Hematopoietic multipotent progenitor cell treated with erythropoietin and hydrocortisone succinate and interleukin-3 and kit ligand, for 8 days (in vitro differentiated cells): Measurements from ENCODE around the gene EPS15.
"Not testable (repeated sequence)": the region's sequence is repeated elsewhere in the genome, so short reads cannot be mapped to it uniquely, and the experiment has no call there.

Experiments used
- DNase-seq: peaks from one replicate; pipeline ENCODE4 v3.0.0-alpha.2; 2015

EPS15 gene

DNA sequence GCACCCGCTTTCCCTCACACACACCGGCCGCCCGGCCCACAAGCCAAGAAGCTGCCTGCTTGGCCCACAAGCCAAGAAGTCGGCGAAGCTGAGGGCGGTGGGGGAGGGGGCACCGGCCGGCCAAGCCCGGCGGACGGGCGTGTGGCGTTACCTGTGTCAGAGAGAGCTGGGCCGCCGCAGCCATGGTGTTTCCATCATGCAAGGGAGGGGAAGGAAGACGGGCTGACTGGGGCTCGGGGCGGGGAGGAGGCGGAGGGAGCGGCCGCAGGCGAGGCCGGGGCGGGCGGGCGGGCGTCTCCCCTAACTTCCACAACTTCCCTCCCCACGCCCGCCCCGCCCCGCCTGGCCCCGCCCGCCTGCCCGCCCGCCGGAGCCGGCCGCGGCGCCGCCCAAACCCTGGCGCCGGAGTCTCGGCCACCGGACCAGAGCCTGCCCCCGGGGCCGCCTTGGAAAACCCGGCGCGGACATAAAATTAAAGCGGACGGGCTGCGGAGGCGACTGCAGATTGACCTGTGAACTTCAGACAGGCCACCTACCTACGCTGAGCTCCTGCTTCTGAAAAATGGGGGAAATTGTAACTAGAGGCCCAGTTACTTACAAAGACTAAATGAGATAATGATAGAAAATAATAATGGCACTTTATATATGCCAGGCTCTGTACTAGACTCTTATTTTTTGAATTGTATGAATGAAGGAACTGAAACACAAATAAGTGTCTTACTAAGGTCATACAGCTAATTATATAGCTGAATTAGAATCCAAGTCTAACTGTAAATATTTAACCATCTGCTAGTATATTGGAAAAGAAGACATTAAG, at the start of gene EPS15:
Gene EPS15 (minus strand): TSS at position 219 of the 817 bp plus-strand sequence. CDS start 35 bp downstream, at position 184.
- peak; percentile 88 for DNase-seq

- DNase-seq = no peak
Observed at GRCh38 chr1:51568231-51568935, 49.3 kb upstream of the EPS15 start.

GRCh38 chr1:51567653-51568052, 48.6 kb upstream of the EPS15 start:
- DNase-seq = no peak

GRCh38 chr1:51566260-51566659, 47.2 kb upstream of the EPS15 start:
- DNase-seq = no peak

DNA sequence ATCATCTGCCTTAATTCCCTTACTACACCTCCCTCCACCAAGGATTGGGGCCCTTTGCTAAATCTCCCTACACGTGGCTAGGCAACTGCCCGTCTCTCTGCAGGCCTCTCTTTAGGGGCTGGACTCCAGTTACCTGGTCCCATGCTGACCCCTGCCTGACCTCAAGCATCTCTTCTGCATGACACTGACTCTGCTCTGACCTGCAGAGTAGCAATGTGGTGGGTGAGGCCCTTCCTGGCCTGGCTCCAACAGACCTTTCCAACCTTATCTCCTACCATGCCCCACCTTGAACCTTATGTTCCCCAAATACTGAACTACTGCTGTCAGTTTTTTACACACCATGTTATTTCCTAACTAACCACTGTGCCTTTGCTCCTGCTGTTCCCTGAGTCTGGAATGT, 45.9 kb upstream of the EPS15 start:
- DNase-seq = peak; percentile 33

GRCh38 chr1:51564124-51564523, 45.1 kb upstream of the EPS15 start:
- no peak for DNase-seq

DNA sequence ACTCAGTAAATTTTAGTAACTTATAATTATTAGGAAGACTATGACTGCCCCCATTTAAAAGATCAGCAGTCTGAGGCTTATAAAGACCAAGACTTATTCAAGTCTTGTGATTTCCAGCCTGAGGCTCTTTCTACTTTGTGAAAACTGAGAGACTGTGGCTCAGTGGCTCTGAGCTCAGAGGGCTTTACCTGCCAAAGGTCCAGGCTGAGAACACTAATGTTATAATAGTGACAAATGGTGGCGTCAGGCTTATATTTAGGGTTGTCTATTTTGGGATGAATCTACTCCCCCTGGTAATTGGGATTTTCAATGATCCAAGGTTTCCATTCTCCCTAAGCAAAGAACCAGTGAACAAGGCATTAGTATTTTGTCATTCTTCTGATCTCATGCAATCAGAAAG, 42.6 kb upstream of the EPS15 start:
- no peak for DNase-seq

DNA sequence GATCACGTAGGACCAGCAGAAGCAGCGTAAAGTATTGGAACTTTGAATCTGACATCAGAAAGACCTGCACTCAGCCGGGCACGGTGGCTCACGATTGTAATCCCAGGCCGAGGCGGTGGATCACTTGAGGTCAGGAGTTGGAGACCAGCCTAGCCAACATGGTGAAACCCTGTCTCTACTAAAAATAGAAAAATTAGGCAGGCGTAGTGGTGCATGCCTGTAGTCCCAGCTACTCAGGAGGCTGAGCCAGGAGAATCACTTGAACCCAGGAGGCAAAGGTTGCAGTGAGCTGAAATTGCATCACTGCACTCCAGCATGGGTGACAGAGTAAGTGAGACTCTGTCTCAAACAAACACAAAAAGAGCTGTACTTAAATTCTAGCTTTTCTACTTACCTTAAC, 41.8 kb upstream of the EPS15 start:
- not testable (repeated sequence) for DNase-seq

GRCh38 chr1:51560034-51560433, 41.0 kb upstream of the EPS15 start:
- DNase-seq = no peak

- DNase-seq = no peak
Observed at GRCh38 chr1:51559501-51559900, 40.4 kb upstream of the EPS15 start.

GRCh38 chr1:51559064-51559500, 40.0 kb upstream of the EPS15 start:
- no peak for DNase-seq

DNA sequence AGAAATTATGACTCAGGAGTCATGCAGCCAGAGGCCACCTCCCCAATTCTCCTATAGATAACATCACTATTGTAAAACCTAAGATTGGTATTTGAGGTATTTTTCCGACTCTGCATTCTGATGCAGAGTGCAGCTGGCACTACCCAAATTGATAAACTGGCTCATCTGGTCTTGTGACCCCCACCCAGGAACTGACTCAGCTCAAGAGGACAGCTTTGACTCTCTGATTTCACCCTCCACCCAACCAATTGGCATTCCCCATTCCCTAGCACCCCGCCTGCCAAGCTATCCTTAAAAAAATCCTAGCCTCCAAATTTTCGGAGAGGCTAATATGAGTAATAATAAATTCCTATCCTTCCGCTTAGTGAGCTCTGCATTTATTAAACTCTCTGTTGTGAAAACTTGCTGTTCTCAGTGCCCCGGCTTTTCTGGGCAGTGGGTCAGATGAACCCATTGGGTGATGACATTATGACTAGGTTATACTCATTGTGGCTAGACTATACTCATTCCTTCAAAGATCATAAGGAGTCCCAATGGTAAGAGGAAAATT, 39.4 kb upstream of the EPS15 start:
- peak; percentile 35 for DNase-seq

- no peak for DNase-seq
Observed at GRCh38 chr1:51557168-51557567, 38.1 kb upstream of the EPS15 start.

GRCh38 chr1:51555866-51556619, 37.0 kb upstream of the EPS15 start:
- no peak for DNase-seq

DNA sequence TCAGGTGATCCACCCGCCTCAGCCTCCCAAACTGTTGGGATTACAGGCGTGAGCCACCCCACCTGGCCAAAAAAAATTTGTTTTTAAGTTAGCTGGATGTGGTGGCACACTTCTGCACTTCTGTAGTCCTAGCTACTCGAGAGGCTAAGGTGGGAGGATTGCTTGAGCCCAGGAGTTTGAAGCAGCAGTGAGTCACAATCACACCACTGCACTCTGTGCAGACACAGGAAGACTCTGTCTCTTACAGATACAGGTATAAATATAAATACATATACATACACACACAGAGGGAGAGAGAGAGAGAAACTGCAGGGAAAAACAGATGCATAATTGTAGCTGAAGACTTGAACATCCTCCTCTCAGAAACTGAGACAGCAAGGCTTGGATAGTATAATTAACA, 34.8 kb upstream of the EPS15 start:
- no peak for DNase-seq

DNA sequence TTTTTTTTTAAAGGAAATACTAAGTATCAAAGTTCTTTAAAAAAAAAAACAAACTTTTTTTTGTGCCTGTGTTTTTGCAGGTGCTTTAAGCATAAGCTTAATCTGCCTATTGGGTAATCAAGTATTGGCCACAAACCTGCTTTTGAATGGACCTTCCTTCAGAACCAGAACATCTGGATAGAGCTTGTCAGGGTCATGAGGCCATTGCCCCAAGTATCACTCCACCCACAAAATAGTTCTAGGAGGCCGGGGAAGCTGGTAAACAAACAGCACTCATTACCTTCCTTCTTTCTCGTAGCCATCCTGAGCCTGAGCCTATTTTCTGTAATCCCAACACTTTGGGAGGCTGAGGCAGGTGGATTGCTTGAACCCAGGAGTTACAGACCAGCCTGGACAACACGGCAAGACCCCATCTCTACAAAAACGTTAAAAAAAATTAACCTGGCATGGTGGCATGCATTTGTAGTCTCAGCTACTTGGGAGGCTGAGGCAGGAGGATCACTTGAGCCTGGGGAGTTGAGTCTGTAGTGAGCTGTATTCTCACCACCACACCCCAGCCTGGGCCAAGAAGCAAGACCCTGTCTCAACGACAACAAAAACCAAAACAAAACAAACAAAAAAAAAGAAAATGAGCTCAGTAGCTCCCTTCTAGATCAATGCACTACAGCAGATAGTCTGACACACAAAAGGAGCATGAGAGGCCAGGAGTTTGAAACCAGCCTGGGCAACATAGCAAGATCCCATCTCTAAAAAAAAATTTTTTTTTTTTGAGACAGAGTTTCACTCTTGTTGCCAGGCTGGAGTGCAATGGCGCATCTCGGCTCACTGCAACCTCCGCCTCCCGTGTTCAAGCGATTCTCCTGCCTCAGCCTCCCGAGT, 34.1 kb upstream of the EPS15 start:
- no peak for DNase-seq

DNA sequence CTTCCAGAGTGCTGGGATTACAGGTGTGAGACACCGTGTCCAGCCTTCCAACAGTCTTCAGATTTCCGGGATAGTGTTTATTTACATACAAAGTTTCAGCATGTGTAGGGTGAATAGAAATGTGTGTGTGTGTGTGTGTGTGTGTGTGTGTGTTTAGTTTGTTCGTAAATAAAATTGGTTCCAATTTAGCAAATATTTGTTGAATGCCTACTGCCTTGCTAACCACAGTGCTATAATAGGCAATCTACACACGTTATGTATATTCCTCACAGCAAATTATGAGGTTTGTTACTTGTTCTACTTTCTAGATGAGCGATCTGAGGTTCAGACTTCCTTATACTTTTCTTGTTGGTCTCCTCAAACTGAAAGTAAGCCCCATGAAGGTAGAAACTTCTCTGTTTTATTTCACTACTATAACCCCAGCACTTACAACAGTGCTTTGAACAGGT, 32.8 kb upstream of the EPS15 start:
- DNase-seq = no peak

DNA sequence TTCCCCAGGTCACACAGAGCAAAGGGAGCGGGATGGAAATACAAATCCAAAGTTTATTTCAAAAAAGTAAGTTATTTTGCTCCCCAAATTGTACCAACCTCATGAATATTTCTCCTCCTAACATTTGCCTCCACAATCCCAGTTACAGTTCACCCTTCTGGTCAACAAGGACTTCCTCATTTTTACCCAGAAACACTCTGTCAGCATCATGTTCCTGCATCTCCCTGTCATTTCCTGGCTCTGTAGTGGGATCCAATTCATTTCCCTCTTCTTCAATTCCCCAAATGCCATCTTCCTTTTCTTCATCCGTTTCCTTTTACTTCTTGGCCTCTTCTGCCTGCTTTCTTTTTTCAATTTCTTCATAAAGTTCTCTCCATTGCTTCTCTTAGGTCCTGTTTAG, 32.0 kb upstream of the EPS15 start:
- no peak for DNase-seq

DNA sequence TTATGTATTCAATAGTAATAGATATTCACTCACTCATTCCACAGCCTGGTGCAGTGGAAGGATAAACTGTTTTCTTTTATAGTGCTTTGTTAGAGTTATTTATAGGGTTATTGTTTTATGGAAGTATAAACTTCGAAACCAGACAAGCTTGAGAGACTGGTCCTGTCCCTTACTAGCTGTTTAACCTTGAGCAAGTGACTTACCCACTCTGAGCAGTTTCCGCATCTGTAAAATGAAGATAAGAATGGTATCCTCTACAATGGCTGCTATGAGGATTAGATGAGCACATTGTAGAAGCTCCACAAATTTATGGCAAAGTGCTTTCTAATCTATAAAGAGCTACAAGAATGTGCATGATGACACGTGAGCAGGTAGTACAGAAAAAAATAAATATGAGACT, 30.8 kb upstream of the EPS15 start:
- DNase-seq = peak; percentile 66

DNA sequence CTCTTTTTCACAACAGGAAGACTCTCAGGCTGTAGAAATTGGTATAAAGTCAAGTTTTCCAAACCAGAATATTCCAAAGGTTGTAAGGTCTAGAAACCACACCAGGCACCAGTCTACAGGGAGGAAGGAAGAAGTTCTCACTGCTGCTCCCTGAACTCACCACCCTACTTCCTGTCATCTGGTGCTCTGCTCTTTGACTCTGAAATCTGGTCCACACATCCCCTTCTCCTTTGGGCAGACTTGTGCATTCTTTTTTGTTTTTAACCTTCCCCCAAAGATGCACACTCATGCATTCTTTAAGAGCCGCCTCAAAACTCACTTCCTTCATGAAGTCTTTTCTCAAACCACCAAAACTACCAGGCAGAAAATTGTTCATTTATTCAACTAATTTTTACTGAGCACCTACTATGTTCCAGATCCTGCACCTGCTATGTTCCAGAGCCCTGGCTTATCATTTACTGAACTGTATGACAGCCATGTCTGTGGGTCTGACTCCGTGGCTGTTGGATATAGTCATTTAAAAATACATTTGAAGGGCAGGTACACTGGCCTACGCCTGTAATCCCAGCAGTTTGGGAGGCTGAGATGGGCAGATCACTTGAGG, 30.1 kb upstream of the EPS15 start:
- no peak for DNase-seq

DNA sequence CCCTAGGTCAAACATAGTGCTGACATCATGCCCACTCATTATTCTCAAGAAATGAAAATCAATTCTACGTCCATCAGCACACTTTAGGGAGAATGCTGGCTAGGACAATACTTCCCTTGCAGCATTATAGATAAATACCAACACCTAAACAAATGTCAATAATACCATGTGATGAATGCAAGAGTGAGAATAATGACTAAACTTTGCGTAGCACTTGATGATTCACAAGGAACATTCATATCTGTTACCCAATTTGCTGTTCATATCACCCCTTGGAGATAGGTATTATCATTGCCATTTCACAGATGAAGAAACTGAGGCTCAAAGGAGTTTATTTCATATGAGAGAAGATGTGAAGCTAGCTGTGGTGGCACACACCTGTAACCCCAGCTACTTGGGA, 24.8 kb upstream of the EPS15 start:
- no peak for DNase-seq
